Lung microvascular endothelial cell (primary cell): ENCODE data around the gene ALDH1B1. TPM values are rescaled to one million over a fixed set of nuclear protein-coding genes. Genes with fewer than 3 reads are reported as not detected.
"Not testable (repeated sequence)": the region's sequence is repeated elsewhere in the genome, so short reads cannot be mapped to it uniquely, and the experiment has no call there.

ENCODE experiments used
- DNase-seq, 2 donors: peaks; one replicate each; pipeline versions ENCODE4 v3.0.0 to v3.0.0-alpha.2; 2010; ENCODE audit warnings: low read depth in 2 of 2
- total RNA-seq: library from RNA; depleted of rRNA; stranded (reverse); fragments of >200 nt; gene quantifications from 2 replicates; pipeline ENCODE4 v1.2.1, GENCODE V29; 2014

Gene ALDH1B1
- total RNA-seq, 1 donor from 2014 or later = 11.1 TPM

- no peak for DNase-seq
Measured at GRCh38 chr9:38387066-38387465, 5.4 kb upstream of the ALDH1B1 start.

DNA sequence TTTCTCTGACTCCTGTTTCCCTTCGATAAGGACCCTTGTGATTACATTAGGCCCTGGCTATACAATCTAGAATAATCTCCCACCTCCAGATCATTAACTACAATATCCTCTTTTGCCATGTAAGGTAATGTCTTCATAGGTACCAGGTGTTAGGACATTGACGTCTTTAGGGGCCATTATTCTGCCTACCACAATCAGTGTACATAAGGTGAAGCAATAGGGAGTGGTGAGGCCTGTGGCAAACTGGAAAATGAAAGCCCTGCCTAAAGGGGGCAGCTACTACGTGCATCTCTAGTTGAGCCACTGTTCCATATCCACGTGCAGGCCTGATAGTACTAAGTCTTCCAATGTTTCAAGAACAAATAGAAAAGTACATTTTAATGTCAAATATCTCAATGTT, 4.8 kb upstream of the ALDH1B1 start:
- no peak for DNase-seq

DNA sequence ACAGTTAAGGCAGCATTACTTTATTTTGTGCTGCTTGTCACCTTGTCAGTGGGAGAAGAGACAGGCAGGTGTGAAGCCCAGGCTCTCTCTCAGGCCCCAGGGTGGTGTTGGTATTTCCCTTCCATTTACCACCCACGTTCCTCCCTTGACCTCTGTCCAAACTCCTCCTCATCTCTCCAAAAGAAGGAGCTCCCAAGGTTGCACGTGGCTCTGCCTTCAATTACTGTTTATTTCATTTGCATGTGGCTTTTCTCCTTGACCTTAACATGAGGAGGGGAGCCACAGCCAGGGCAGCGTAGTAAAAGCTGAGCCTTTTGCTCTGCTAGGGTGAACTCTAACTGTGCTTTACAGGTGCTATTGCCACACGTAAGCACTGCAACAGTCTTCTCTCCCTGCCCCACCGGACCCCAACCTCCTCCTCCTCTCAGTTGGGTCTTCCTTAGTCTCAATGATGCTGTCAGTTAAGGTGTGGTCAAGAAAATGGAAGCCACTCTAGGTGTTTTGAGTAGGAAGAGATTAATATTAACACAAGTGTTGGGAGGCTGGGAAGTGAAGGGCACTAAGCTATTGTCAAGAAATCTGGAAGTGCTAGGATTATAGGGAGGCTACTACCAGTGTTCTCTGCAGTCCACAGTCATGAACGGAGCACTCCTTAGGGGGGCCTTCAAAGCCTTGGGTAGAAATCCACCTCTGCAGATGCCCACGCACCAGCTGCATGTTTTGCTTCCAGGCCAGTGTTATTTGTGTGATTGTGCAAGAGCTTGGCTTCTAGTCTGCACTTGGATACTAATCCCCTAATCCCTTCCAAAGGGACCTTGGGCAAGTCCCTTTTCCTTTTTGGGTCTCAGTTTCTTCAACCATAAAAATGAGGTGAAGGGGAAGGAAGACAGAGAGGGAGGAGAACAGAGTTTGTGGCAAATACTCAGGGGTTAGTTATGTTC, 3.9 kb upstream of the ALDH1B1 start:
- DNase-seq = no peak

- DNase-seq = no peak
Measured at GRCh38 chr9:38389313-38389712, 3.2 kb upstream of the ALDH1B1 start.

DNA sequence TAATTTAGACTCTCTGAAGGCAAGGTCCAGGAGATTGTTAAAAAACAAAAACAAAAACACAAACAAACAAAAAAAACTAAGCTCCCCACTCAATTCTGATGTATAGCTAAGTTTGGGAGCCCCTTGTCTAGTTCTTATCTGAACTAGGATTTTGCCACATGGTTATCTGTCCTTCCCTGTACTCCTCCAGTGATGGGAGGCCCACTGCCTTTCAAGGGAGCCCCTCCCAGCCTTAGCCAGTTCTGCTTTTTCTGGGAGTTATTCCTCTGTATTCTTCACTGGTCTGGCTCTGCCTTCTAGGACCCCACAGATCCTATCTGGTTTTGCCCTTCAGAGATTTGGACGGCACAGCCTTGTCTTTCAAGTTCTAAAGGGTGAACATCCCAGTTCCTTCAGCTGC, 2.1 kb upstream of the ALDH1B1 start:
- DNase-seq = no peak

DNA sequence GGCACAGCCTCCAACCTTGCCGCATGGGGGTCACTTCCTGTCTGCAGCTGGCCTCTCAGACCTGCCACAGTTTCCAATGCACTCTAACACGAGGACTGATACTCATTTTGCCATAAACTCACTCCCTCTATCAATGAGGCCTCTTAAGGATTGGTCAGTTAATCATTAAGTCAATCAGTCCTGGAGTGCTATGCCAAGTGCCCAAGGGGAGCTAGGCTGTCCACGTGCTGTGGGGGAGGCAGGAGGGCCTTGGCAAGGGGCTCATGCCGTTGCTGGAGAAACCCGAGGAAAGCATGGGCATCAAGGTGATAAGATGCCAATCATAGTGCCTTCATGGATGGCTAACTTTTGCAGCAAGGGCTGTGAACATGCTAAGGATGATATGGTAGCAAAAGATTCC, 1.7 kb upstream of the ALDH1B1 start:
- no peak for DNase-seq

- DNase-seq = no peak
Measured at GRCh38 chr9:38391278-38392118, 1.0 kb upstream of the ALDH1B1 start.

DNA sequence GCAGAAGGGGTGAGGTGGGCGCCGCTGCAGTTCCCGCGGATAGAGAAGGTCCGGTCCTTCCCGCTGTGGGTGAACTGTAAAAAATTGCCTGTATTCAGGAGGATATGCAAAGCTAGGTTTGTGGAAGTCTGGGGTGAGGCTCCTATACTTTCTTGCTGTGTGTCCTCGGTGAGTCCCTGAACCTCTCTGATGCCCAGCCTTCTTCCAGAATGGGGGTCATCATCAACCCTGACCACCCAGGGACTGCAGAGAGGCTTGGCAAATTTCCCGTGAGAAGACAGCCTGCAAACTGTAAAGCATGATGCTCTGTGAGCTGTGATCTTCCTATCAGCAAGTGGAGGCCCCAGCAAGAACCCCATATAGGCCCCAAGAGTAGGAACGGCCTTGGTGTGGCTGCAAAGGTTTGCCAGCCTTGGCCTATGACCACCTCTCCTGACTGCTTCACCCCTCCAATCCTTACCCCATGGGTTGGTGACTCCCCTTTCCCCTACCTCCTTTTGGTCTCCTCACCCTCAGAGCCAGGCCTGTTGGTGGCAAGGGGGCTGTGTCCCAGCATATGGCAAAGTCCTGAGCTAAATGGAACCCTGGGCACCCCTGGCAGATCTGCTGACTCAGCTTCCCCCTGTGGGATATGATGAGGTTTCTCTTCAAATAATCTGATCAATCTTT, 760 bp downstream of the ALDH1B1 start:
- DNase-seq = no peak

DNA sequence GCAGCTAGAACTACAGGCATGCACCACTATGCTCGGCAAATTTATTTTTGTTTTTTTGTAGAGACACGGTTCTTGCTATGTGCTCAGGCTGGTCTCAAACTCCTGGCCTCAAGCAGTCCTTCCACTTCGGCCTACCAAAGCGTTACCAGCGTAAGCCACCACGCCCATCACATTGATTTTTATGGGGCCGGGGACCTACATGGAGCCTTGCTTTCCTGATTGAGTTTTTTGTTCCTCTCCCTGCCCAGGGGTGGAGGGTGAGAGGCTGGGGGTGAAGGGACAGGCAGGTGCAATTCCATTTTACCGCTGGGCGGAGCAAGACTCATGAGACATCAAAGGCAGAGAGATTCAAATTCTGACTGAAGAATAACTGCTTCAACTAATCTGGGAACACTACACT, 1.9 kb downstream of the ALDH1B1 start:
- DNase-seq = no peak

GRCh38 chr9:38395653-38396370, 3.3 kb downstream of the ALDH1B1 start:
- DNase-seq = no peak

- DNase-seq = no peak
Measured at GRCh38 chr9:38396371-38396671, 3.8 kb downstream of the ALDH1B1 start.

DNA sequence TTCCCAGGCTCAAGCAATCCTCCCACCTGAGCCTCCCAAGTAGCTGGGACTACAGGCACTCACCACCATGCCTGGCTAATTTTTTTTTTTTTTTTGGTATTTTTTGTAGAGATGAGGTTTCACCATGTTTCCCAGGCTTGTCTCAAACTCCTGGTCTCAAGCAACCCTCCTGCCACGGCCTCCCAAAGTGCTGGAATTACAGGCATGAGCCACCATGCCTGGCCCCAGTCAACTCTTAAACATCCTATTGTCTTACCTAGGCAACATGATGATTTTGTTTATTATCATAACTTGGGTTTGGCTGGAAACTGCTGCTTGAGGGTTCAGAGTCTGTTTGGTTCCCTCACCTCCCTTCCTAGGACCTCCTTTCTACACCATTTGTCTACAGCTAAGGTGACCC, 6.7 kb downstream of the ALDH1B1 start:
- not testable (repeated sequence) for DNase-seq

DNA sequence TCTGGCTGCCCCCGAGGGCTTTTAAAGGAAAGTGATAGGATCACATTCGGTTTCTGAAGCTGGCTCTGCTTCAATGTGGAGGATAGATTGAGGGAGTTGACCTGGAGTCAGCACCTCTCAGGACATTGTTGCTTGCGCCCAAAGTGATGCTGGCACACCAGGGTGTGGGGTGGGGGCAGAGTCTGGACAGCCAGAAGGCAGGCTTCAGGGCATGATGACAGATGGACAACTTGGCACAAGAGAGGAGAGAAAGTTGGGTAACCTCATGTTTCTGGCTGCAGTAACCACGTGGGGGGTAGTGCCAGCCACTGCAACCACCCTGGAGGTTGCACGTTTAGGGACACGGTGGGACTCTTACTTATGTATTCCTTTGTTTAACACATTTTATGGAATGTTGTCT, 9.5 kb downstream of the ALDH1B1 start:
- DNase-seq = no peak

- DNase-seq = no peak
Measured at GRCh38 chr9:38404314-38404713, 11.8 kb downstream of the ALDH1B1 start.

- no peak for DNase-seq
Measured at GRCh38 chr9:38405785-38406184, 13.3 kb downstream of the ALDH1B1 start.

- DNase-seq = no peak
Measured at GRCh38 chr9:38406476-38407186, 14.1 kb downstream of the ALDH1B1 start.

GRCh38 chr9:38408719-38409118, 16.2 kb downstream of the ALDH1B1 start:
- no peak for DNase-seq

DNA sequence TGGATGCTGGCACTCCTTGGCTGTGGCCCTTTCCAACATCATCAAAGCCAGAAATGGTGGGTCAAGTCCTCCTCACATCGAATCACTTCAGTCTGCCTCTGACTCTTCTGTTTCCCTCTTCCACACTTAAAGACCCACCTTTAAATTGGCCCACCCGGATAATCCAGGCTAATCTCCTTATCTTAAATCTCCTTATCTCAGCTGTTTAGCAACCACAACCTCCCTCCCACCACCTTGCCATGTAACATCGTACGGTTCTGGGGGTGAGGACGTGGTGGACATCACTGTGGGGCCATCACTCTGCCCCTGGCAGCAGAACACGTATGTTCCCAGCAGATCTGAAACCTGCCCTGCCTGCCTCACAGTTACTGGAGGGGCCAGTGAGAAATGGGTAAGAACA, 20.2 kb downstream of the ALDH1B1 start:
- no peak for DNase-seq

DNA sequence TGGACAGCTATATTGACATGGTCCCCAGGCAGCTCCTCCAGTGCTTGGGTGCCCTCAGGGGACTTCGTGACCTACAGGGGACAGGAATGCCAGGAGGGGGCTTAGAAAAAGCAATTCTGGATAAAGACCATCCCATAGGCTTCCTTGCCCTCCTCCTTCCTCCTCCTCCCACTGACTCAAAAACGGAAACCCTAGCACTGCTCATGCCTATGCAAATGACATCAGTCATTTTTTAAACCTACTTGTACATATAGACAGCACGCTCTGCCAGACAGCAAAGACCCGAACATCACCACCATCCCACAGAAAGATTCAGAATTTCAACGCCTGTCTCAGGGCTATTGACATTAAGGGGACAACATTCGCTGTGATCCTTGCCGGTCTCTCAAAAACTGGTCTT, 20.8 kb downstream of the ALDH1B1 start:
- no peak for DNase-seq

DNA sequence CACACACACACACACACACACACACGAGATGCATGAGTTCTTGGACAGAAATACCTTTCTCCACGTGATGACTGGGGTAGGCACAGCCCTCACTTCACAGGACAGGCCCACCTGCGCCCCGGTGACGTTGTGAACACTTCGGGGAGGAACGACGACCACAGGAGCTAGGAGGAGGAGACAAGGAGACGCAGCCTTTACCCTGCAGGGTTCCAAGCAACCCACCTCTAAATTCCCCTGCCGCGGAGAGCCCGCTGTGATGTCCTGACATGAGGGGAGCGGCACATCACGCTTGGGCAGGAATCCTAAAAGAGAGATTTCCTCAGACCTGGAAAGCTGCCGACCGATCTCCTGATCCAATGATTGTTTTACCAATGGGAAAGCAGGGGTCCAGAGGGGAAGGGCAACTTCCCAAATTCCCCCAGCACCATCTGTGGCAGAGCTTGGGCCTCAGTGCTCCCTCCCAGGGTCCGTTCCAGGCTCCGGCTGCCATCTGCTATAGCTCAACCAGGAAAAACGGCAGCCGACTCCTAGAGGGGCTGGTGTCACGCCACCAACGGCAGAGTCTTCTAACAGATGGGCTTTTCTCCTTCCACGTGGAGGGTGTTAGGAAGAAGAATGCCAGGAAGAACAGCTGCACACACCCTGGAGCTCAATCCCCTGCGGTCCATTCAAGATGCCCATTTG, 21.7 kb downstream of the ALDH1B1 start:
- DNase-seq = no peak
